CD4-positive, alpha-beta T cell treated with Interleukin-15 for 4 hours (primary cell): ENCODE data around the gene RAB9A.
A peak's percentile ranks its signal among the peaks of the same experiment; 100 is the strongest.

ENCODE experiments used
- DNase-seq: peaks from one replicate; pipeline ENCODE4 v3.0.0-alpha.2; 2020; ENCODE audit warnings: low spot score

The RAB9A gene

GRCh38 chrX:13748486-13748885 lies 59.6 kb downstream of the RAB9A start:
- no peak for DNase-seq

- peak; percentile 52 for DNase-seq
These were observed 61.3 kb downstream of the RAB9A start for GRCh38 chrX:13750204-13750603.

GRCh38 chrX:13750812-13751211 lies 61.9 kb downstream of the RAB9A start:
- no peak for DNase-seq

GRCh38 chrX:13752141-13752540 lies 63.2 kb downstream of the RAB9A start:
- no peak for DNase-seq

GRCh38 chrX:13752646-13753045 lies 63.7 kb downstream of the RAB9A start:
- no peak for DNase-seq

GRCh38 chrX:13754765-13755164 lies 65.8 kb downstream of the RAB9A start:
- no peak for DNase-seq

- DNase-seq, result peak; percentile 25
These were observed 66.3 kb downstream of the RAB9A start for GRCh38 chrX:13755254-13755653.

GRCh38 chrX:13756381-13756780 lies 67.5 kb downstream of the RAB9A start:
- no peak for DNase-seq

GRCh38 chrX:13759152-13759718 lies 70.3 kb downstream of the RAB9A start:
- DNase-seq, result no peak
